HG02623 (cell line): Measurements from ENCODE around the gene VRK3.
A peak's percentile ranks its signal among the peaks of the same experiment; 100 is the strongest.
"Not testable (repeated sequence)": the region's sequence is repeated elsewhere in the genome, so short reads cannot be mapped to it uniquely, and the experiment has no call there.

ENCODE experiments used
- ATAC-seq: cut with Tn5 transposase; IDR thresholded peaks from one replicate; pipeline ENCODE4 v1.9.1; 2021; ENCODE audit warnings: moderate library complexity; ENCODE audit not compliant: unreplicated experiment

VRK3 gene

GRCh38 chr19:50025022-50025793 lies at the start of gene VRK3:
TSS of gene VRK3 (minus strand) at chr19:50025372. CDS start at chr19:50016162, 9,210 bp downstream.
- peak; percentile 78 for ATAC-seq

DNA sequence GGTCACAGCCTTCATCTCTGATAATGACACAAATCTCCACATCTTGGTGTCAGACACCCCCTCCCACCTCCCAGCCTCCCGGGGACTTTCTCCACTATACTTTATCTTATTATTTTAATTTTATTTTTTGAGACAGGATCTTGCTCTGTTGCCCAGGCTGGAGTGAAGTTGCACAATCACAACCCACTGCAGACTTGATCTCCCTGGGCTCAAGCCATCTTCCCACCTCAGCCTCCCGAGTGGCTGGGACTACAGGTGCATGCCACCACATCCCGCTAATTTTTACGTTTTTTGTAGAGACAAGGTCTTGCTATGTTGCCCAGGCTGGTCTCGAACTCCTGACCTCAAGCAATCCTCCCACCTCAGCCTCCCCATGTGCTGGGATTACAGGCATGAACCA lies 43.2 kb upstream of the VRK3 start:
- not testable (repeated sequence) for ATAC-seq

GRCh38 chr19:50067575-50067974 lies 42.4 kb upstream of the VRK3 start:
- ATAC-seq: no peak

- no peak for ATAC-seq
Measured at GRCh38 chr19:50065938-50066337, 40.8 kb upstream of the VRK3 start.

- no peak for ATAC-seq
Measured at GRCh38 chr19:50061650-50062049, 36.5 kb upstream of the VRK3 start.

- no peak for ATAC-seq
Measured at GRCh38 chr19:50060107-50060506, 34.9 kb upstream of the VRK3 start.

- no peak for ATAC-seq
Measured at GRCh38 chr19:50059045-50059444, 33.9 kb upstream of the VRK3 start.

GRCh38 chr19:50058425-50058824 lies 33.3 kb upstream of the VRK3 start:
- no peak for ATAC-seq

- no peak for ATAC-seq
Measured at GRCh38 chr19:50053119-50053518, 27.9 kb upstream of the VRK3 start.

DNA sequence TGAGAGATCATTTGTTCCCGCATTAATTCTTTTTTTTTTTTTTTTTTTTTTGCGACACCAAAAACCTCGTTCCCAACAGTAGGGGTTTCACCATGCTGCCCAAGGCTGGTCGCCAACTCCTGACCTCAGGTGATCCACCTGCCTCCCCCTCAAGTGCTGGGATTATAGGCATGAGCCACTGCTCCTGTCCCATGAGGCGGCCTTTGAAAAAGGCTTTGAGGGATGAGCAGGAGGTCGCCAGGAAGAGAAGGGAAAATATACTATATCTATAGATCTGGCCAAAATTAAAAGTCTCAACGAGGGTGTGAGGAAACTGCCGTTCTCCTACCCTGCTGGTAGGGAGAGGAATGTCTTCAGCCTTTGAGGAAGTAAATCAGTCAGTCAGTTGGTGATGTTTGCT lies 26.8 kb upstream of the VRK3 start:
- no peak for ATAC-seq

GRCh38 chr19:50051228-50051895 lies 26.2 kb upstream of the VRK3 start:
- not testable (repeated sequence) for ATAC-seq

DNA sequence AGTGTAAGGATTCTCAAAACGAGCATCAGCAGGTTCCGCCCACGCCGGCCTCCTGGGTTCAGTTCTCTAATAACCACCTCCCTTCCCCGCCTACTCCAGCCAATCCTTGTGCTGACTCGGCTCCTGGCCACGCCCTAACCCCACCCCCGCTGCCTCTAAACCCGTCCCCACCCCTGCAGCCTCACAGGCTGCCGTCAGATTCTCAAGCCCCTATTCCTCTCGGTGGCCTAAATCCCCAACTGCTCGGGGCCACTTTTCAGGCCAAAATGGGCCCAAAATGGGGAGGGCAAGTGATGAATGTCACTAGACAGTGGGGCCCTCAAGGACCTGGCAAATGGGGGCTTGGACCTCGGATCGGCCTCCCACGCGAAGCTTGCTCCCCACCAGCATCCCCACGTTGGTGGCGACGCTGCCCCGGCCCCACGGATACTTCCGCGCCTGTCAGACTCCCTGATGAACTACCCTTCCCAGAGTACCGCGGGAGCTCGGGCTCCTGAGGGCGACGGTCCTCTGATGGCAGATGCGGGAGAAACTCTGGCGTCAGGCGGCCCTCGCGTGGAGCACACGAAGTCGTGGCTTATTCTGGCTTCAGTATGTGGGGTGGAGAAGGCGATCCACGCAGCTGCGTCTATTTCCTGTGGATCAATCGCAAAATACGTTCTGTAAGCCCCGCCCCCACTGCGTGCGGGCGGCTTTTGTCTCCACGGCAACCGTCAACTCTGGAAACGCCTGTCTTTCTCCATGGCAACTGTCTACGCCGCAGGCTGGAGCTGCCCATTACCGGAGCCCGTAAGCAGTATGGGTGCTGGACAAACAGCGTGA lies 25.4 kb upstream of the VRK3 start:
- no peak for ATAC-seq

DNA sequence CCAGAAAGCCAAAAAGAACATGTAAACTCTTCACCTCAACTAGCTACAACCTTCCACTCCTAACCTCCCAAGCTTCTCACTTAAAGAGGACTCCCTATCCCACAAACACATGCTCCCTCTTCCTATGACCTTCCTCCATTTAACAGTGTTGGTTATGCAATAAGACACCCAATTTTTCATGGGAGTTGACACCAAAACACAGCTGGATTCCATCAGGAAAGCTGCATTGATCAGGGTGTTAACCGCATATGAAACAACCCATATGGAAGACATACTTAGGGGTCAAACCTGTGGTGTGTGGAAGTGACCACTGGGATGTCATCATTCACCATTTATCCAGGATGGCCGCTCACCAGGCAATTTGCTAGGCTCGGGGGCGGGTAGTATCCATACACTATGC lies 22.5 kb upstream of the VRK3 start:
- no peak for ATAC-seq

DNA sequence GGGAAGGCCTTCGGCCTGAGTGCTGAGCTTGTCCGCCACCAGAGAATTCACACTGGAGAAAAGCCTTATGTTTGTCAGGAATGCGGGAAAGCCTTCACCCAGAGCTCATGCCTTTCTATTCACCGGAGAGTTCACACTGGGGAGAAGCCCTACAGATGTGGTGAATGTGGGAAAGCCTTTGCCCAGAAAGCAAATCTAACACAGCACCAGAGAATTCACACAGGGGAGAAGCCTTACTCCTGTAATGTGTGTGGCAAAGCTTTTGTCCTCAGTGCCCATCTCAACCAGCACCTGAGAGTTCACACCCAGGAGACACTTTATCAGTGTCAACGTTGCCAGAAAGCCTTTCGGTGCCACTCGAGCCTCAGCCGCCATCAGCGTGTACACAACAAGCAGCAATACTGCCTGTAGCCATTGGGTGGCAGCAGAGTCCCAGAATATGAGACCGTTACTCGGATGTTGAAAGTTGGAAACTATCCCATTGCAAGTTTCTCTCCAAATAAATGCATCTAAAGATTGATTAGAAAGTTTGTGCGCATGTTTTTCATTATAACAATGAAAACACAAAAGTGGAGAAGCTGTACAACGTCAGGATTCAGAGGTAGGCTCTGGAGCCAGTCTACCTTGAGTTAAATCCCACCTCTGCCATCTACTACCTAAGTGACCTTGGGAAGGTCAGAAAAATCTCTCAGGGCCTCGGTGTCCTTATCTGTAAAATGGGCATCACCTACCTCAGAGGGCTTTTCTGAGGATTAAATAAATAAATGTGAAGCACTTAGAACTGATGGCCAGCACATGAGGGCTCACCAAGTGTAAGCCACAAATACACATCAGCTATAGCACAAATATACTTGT lies 21.7 kb upstream of the VRK3 start:
- no peak for ATAC-seq

- ATAC-seq: no peak
Measured at GRCh38 chr19:50044922-50045321, 19.8 kb upstream of the VRK3 start.

DNA sequence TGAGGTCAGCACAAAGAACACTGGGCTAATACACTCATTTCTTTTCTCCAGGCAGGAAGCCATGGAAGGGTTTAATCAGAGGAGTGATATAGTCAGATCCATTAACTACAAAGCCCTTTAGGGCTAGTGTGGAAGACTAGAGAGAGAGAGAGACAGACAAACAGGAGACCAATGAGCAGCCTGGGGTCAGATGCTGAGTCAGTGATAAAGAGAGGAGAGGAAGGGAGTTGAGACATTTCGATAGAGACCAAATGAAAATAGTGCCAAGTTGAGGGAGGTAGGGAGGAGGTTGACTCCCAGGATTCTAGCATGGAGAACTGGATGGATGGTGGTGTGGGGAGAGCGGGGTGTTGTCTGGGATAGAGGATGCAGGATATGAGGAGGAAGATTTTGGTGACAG lies 18.8 kb upstream of the VRK3 start:
- no peak for ATAC-seq

GRCh38 chr19:50042363-50043024 lies 17.3 kb upstream of the VRK3 start:
- no peak for ATAC-seq

- no peak for ATAC-seq
Measured at GRCh38 chr19:50040967-50041366, 15.8 kb upstream of the VRK3 start.

DNA sequence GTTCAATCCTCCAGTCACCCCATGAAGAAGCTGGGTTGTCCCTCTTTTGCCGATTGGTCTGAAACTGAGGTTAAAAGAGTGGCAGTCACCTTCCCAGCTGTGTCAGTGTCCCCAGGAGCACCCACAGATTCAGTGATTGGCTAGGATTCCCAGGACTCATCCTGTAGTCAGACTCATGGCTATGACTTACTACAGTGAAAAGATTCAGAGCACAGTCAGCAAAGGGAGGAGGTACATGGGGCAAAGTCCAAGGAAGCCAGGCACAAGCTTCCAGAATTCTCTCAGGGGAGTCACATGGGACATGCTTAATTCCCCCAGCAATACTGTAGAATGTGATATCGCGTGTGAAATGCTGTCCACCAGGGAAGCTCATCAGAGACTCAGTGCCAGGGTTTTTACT lies 14.8 kb upstream of the VRK3 start:
- no peak for ATAC-seq

GRCh38 chr19:50036908-50037307 lies 11.7 kb upstream of the VRK3 start:
- ATAC-seq: no peak
